ENCODE data around the gene NBAS. TPM values are rescaled to one million over a fixed set of nuclear protein-coding genes. Genes with fewer than 3 reads are reported as not detected.

The NBAS gene
- polyA plus RNA-seq, 1 of the 3 experiments (the other 2 are of a cell fraction): 12.0 TPM

DNA sequence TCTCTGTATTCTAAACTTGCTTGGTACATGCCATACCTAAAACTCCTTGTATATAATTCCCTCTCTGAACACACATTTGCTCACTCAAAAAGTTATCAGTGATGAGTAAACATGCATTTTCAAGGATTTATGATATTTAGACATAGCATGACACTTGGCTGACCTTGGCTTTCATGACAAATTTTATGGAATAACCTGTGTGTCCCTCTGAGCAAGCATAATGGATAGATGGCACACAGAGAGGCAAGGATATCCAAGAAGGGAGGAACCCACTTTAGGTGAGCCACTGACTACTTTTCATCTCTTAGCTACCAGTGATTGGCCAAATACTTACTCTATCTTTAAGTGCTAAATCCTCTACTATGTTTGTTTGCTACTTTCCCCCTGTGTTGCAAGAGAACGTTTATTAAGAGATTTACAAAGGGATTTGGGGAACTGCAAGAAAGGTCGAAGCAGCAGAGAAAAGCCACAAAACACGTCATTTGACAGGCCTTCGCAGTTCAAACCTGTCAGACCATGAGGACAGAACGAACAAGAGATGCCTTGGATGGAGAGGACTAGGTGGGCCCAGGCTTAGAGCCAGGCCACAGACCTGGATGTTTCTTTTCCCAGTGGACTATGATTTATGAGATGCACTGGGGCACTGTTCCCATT lies 379.9 kb downstream of the NBAS start:
- ChIA-PET POLR2A (no interaction called here), CTCF (interaction anchor here (1.5 kb wide), 1 partner anchor 11 kb away, joined by 4 read pairs; no protein-coding TSS in a partner anchor)
- Histone ChIP-seq H3K79me2 (ENCODE audit: insufficient read depth) (no peaks in the 10 kb centered on the region), H3K27me3 (ENCODE audit: insufficient read depth) (no peaks in the 10 kb centered on the region), H3K9me2 (no peaks in the 10 kb centered on the region), H3K9ac (no peak overlapping the region), H3K4me2 (no peak overlapping the region), H3K9me3 (no peaks in the 10 kb centered on the region), H3K4me1 (ENCODE audit: control insufficient read depth in 1 of 2, insufficient read depth in 2 of 2, low read depth in 1 of 2, low read length in 1 of 2) (peaks cover 0 to 13% of the 10 kb centered on the region in 2 experiments; a peak in 2 of 4 replicates), H2AFZ (ENCODE audit: low read depth) (no peak overlapping the region), H3F3A (replicated peaks; ENCODE audit: insufficient read depth) (peaks cover 11% of the 10 kb centered on the region), H3K4me3 (ENCODE audit: low read depth in 2 of 2, low read length in 1 of 2) (no peak overlapping the region), H4K20me1 (ENCODE audit: insufficient read depth) (no peaks in the 10 kb centered on the region), H3K27ac (ENCODE audit: low read depth in 2 of 2, low read length in 1 of 2) (no peak overlapping the region), H3K36me3 (replicated peaks in 1 of 2; ENCODE audit: control insufficient read depth in 1 of 2, insufficient read depth in 2 of 2, low read length in 1 of 2) (peaks cover 1 to 5% of the 10 kb centered on the region in 2 experiments)
- DNase-seq: no peak
- TF ChIP-seq, protein P1, sequence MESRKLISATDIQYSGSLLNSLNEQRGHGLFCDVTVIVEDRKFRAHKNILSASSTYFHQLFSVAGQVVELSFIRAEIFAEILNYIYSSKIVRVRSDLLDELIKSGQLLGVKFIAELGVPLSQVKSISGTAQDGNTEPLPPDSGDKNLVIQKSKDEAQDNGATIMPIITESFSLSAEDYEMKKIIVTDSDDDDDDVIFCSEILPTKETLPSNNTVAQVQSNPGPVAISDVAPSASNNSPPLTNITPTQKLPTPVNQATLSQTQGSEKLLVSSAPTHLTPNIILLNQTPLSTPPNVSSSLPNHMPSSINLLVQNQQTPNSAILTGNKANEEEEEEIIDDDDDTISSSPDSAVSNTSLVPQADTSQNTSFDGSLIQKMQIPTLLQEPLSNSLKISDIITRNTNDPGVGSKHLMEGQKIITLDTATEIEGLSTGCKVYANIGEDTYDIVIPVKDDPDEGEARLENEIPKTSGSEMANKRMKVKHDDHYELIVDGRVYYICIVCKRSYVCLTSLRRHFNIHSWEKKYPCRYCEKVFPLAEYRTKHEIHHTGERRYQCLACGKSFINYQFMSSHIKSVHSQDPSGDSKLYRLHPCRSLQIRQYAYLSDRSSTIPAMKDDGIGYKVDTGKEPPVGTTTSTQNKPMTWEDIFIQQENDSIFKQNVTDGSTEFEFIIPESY (IDR thresholded peaks at IDR 0.05; ENCODE audit: borderline replicate concordance, low read depth): no peak
- no peak for TF ChIP-seq NFIC (IDR thresholded peaks at IDR 0.05; ENCODE audit: borderline replicate concordance)
- TF ChIP-seq, protein P2, sequence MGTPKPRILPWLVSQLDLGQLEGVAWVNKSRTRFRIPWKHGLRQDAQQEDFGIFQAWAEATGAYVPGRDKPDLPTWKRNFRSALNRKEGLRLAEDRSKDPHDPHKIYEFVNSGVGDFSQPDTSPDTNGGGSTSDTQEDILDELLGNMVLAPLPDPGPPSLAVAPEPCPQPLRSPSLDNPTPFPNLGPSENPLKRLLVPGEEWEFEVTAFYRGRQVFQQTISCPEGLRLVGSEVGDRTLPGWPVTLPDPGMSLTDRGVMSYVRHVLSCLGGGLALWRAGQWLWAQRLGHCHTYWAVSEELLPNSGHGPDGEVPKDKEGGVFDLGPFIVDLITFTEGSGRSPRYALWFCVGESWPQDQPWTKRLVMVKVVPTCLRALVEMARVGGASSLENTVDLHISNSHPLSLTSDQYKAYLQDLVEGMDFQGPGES (IDR thresholded peaks at IDR 0.05; ENCODE audit: low read depth, low read length): no peak
- no peak for TF ChIP-seq GABPA (IDR thresholded peaks at IDR 0.05; ENCODE audit: low read depth)
- WGBS (ENCODE audit: low lambda C conversion rate): 91% methylated on average over 5 of the region's 5 CpGs

DNA sequence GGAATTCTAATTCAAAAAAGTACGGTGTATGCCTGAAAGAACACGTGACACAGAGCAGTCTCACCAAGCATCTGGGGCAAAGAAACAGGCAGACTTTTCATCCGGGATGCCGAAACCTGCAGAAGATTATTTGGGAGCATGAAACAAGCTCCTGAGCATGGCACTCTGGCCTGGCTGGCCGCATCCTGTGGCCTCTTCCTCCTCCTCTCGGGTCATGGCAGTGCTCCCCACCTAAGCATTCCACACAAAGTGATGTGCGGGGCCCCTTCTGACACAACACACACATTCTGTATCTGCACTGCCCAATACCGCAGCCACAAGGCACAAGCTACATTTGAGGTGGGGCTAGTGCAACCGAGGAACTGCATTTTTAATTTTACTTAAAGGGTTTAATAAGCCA lies 380.8 kb downstream of the NBAS start:
- Histone ChIP-seq H3F3A (replicated peaks; ENCODE audit: insufficient read depth) (peaks cover 11% of the 10 kb centered on the region), H3K9me3 (no peaks in the 10 kb centered on the region), H3K4me3 (ENCODE audit: low read depth in 2 of 2, low read length in 1 of 2) (no peak overlapping the region), H3K9me2 (no peaks in the 10 kb centered on the region), H3K9ac (no peak overlapping the region), H3K36me3 (replicated peaks in 1 of 2; ENCODE audit: control insufficient read depth in 1 of 2, insufficient read depth in 2 of 2, low read length in 1 of 2) (peaks cover 0 to 4% of the 10 kb centered on the region in 2 experiments), H4K20me1 (ENCODE audit: insufficient read depth) (no peaks in the 10 kb centered on the region), H3K4me2 (no peak overlapping the region), H3K27ac (ENCODE audit: low read depth in 2 of 2, low read length in 1 of 2) (no peak overlapping the region), H2AFZ (ENCODE audit: low read depth) (no peak overlapping the region), H3K4me1 (ENCODE audit: control insufficient read depth in 1 of 2, insufficient read depth in 2 of 2, low read depth in 1 of 2, low read length in 1 of 2) (peaks cover 0 to 13% of the 10 kb centered on the region in 2 experiments; a peak in 2 of 4 replicates), H3K79me2 (ENCODE audit: insufficient read depth) (no peaks in the 10 kb centered on the region), H3K27me3 (ENCODE audit: insufficient read depth) (no peaks in the 10 kb centered on the region)
- TF ChIP-seq SMC3 (IDR thresholded peaks at IDR 0.05; ENCODE audit: low read depth, low read length): no peak
- no peak for TF ChIP-seq RXRA (IDR thresholded peaks at IDR 0.05; ENCODE audit: borderline replicate concordance, low read depth)
- TF ChIP-seq MXI1 (IDR thresholded peaks at IDR 0.05; ENCODE audit: low read depth, low read length): no peak
- no peak for TF ChIP-seq FOSL2 (IDR thresholded peaks at IDR 0.05; ENCODE audit: borderline replicate concordance, low read depth)
- DNase-seq: no peak
- ChIA-PET CTCF (interaction anchor here (1.5 kb wide), 2 partner anchors 12 to 30 kb away, joined by 3 to 4 read pairs; no protein-coding TSS in a partner anchor), POLR2A (no interaction called here)
- WGBS (ENCODE audit: low lambda C conversion rate): 95% methylated on average over 9 of the region's 9 CpGs

Data from SK-N-SH (cell line).